DMS153 treated with DMSO at 0.1 percent for 48 hours (cell line): ENCODE results near the gene TSSC4.

Experiments used
- DNase-seq: peaks from one replicate; lab custom pipeline; 2025; ENCODE audit not compliant: unreplicated experiment; lab: John Stamatoyannopoulos, UW

TSSC4 gene

DNA sequence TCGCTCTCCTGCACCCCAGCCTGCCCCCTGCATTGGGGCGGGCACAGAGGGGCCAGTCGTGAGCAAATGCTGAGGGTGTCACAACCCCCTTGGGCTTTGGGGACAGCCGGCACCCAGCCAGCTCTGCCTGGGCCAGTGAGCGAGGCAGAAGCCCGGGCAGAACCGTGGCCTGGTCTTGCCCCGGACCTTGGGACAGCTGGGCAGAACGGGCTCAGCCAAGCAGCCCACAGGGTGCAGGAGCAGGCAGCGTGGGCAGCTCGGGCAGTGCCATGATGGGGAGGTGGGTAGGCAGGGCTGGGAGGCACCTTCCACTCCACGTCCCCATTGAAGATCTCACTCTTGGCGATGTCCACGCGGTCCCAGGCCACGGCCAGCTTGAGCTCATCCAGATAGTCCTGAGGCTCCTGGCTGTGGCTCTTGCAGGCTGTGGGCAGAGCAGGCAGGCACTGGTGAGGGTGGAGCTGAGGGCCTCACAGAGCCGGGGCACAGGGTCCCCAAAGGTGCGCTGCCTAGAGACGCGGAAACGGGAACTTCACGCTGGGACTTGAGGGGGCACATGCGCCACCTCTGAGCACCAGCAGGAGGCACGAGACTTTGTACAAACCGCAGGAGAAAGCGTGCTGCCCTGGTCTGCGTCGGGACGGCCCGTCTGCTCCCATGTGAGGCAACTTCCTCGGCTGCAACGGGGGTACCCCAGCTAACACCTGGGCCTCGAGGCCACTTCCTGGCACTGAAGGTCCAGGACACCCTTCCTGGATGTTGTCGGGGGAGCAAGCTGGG is 15.2 kb downstream of the TSSC4 start:
- no peak for DNase-seq

DNA sequence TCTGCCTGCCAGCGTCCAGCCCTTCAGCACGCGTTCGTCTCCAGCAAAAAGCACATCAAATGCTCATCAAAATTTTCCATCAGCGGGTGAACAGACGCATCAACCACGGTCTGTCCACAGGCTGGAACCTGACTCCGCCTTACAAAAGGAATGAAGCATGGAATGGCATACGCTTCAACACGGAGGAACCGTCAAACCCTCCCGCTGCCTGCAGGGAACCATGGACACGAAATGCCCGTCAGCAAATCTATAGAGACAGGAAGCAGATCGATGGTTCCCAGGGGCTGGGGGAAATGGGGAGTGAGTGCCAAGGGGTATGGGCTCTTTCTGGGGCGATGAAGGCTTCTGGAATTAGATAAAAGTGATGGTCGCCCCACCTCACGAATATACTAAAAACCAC is 16.2 kb downstream of the TSSC4 start:
- DNase-seq, result no peak

GRCh38 chr11:2417856-2418692 is 17.5 kb downstream of the TSSC4 start:
- DNase-seq, result no peak

- no peak for DNase-seq
Measured at GRCh38 chr11:2418693-2419360, 18.3 kb downstream of the TSSC4 start.

GRCh38 chr11:2419638-2420501 is 19.3 kb downstream of the TSSC4 start:
- peak; percentile 50 for DNase-seq

GRCh38 chr11:2420502-2421225 is 20.1 kb downstream of the TSSC4 start:
- peak; percentile 76 for DNase-seq

DNA sequence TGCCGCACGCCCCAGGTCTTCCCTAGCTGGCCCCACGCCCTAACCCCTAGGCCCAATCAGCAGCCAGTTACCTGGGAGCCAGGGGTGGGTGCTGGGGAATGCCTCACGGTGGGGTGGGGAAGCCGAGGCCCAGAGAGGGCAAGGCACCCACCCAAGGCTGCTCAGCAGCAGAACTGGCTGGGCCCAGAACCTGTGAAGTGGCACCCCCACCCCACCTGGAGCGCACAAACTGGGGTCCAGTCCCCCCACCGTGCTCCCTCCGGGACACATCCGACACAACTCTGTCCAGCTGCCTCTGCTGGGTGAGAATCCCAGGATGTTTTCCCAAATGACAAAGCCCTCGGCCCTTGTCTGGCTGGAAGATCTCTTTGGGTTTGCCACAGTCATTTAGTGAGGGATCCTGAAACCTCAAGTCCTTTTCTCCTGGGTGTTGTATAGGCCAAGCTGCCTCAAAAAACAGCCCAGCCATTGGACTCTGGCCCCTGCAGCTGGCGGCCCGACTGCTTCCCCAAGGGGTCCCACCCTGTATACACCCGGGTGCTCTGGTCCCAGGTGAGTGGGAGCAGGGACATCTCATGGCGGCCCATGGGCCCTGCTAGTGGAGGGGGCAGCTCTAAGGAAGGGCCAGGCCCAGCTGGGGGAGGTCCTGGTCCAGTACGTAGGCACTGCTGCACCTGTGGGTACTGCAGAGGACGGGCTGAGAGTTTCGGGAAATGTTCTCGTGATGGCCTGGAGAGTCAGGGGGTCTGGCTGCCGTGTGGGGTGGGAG is 20.9 kb downstream of the TSSC4 start:
- no peak for DNase-seq

DNA sequence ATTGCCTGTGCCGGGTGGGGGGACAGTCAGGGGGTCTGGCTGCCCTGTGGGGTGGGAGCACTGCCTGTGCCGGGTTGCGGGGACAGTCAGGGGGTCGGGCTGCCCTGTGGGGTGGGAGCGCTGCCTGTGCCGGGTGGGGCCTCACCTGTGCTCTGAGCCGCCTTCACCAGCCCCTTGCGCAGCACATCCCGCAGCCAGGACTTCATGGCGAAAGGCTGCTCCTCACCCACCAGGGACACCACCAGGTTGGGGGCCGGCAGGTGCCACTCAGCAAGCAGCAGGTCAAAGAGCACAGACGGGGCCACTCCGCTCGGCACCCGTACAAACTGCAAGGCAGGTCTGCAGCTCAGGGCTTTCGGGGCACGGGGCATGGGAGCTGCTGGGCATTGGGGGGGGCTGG is 21.4 kb downstream of the TSSC4 start:
- no peak for DNase-seq

- no peak for DNase-seq
Measured at GRCh38 chr11:2422461-2423156, 22.1 kb downstream of the TSSC4 start.

- no peak for DNase-seq
Measured at GRCh38 chr11:2423157-2424025, 22.8 kb downstream of the TSSC4 start.

DNA sequence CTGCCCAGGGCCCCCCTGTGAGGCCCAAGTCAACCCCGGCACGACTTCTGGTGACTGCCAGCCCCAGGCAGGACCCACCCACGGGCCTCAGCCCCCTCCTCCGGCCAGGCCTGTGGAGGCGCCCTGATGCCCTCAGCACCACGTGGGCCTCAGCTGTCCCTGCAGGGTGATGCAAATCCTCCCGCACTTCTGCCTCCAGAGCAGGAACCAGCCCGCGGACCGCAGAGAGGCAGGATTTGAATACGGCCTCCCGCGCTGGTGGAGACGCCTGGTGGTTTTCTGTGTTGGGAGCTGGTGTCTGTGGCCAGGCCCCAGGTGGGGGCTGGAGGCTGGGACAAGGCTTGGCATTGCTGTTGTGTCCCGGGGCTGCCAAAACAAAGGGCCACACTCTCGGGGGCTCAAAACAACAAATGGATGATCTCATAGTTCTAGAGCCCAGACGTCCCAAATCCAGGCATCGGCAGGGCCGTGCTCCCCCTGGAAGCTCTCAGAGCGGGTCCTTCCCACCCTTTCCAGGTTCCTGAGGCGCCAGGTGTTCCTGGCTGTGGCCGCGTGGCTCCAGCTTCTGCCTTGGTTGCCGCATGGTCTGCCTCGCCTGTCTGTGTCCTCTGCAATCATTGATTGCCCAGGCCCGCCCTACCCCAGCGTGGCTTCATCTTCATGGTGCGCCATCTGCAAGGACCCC is 24.4 kb downstream of the TSSC4 start:
- no peak for DNase-seq

DNA sequence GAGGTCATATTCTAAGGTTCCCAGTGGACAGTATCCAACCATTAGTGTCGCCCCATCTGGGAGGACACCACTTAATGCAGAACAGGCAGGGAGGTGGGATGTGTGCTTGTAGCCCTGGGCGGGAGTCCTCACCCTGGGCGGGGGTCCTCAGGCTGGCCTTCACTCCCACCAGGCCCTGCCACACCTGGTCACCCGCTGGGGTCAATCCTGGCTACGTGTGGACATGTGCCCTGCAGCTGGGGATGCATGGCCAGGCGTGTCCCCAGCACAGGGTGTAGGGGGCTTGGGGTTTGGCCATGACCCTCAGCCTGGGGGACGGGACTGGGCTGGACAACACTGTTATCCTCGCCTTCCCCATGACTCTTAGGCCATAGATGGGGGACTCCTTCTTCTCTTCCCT is 25.0 kb downstream of the TSSC4 start:
- no peak for DNase-seq

DNA sequence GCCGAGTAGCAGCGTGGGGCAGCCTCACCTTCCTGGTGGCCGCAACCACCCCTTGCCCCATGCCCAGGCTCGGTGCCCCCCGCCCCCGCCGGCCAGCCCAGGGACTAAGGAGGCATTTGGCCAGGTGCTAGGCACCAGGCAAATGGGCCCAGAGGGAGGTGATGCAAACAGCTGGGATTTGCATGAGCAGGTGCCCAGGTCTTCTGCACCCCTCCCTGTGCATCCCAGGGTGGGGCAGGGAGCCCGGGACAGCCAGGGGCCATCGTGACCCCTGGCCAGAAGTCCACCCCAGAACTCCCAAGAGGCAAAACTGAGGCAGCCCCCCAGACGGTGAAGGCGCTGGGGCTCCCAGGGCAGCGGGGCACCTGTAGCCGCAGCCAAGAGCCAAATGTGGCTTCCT is 25.7 kb downstream of the TSSC4 start:
- no peak for DNase-seq

DNA sequence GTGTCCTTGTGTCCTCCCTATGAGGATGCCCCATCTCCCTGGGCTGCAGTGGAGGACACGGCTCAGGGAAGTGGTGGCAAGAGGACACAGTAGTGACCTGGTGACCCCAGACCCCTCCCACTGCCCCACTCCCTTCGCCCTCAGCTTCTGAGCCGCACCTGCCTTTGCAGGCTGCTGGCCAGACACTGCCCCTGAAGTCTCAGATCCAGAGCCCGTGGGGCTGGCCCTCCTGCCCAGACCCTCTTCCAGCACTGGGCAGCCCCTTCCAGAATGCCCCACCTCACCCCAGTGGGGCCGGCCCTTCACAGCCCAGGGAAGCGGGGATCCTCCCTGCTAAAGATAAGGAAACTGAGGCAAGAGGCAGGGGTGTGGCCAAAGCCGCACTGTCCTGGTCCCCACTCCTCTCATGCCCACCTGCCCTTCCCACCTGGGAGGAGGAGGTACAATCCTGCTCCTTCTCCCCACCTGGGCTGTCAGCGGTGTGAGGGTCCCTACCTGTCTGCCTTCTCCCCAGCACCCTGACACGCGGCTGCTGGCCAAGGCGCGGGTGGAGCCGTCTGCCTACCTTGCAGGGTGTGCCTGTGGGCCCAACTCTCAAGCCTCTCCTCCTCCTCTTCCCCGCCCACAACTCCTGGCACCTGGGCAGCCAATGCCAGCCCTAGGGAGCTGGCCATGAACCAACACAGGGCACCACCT is 26.4 kb downstream of the TSSC4 start:
- DNase-seq, result no peak

DNA sequence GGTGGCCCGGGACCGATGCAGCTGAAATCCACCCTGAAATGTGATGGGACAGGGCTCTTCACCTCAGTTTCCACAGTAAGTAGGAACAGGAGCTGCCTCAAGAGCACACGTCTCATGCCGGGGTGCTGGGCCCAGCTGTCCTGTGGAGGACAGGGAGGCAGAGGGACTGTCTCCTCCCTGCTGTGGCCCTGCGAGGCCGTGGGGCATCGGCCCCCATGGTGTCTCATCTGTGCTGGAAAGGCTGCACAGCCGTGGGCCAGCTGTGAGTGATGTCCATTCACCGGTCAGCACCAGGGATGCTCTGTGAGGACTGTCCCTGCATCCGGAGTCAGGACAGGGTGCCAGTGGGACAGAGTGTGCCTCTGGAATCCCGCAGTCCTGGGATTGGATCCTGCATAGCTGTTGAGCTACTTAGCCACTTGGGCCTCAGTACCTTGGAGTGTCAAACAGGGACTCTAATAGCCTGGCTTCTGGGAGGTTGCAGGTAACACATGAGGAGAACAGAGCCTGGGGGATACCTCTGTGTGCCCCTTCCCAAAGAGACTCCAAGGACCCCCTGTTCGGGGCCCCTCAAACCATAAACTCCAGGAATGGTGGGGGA is 27.3 kb downstream of the TSSC4 start:
- DNase-seq, result no peak

- peak; percentile 36 for DNase-seq
Measured at GRCh38 chr11:2428322-2428795, 27.8 kb downstream of the TSSC4 start.
